Measurements from ENCODE around the gene SGCB. TPM values are rescaled to one million over a fixed set of nuclear protein-coding genes. Genes with fewer than 3 reads are reported as not detected.
"Not testable (repeated sequence)": the region's sequence is repeated elsewhere in the genome, so short reads cannot be mapped to it uniquely, and the experiment has no call there.

The SGCB gene, protein sequence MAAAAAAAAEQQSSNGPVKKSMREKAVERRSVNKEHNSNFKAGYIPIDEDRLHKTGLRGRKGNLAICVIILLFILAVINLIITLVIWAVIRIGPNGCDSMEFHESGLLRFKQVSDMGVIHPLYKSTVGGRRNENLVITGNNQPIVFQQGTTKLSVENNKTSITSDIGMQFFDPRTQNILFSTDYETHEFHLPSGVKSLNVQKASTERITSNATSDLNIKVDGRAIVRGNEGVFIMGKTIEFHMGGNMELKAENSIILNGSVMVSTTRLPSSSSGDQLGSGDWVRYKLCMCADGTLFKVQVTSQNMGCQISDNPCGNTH
- 2.5 TPM for total RNA-seq
- 8.8 TPM for polyA plus RNA-seq
- long read RNA-seq, donor 1, full-length matches to known transcripts, result 1 of 1 reads
- long read RNA-seq, donor 1, partial matches to known transcripts, result 0 of 1 reads
- long read RNA-seq, donor 1, other reads (novel, unspliced or antisense), result 0 of 1 reads
- long read RNA-seq, donor 2, result 0 reads
- long read RNA-seq, donor 3, full-length matches to known transcripts, result 3 of 3 reads
- long read RNA-seq, donor 3, partial matches to known transcripts, result 0 of 3 reads
- long read RNA-seq, donor 3, other reads (novel, unspliced or antisense), result 0 of 3 reads
- long read RNA-seq, donor 4, result 0 reads
- long read RNA-seq, donor 5, full-length matches to known transcripts, result 12 of 12 reads
- long read RNA-seq, donor 5, partial matches to known transcripts, result 0 of 12 reads
- long read RNA-seq, donor 5, other reads (novel, unspliced or antisense), result 0 of 12 reads
- long read RNA-seq, donor 6, full-length matches to known transcripts, result 9 of 9 reads
- long read RNA-seq, donor 6, partial matches to known transcripts, result 0 of 9 reads
- long read RNA-seq, donor 6, other reads (novel, unspliced or antisense), result 0 of 9 reads
- long read RNA-seq, donor 7, full-length matches to known transcripts, result 7 of 7 reads
- long read RNA-seq, donor 7, partial matches to known transcripts, result 0 of 7 reads
- long read RNA-seq, donor 7, other reads (novel, unspliced or antisense), result 0 of 7 reads
- long read RNA-seq, donor 8, full-length matches to known transcripts, result 4 of 4 reads
- long read RNA-seq, donor 8, partial matches to known transcripts, result 0 of 4 reads
- long read RNA-seq, donor 8, other reads (novel, unspliced or antisense), result 0 of 4 reads
- long read RNA-seq, donor 9, full-length matches to known transcripts, result 4 of 4 reads
- long read RNA-seq, donor 9, partial matches to known transcripts, result 0 of 4 reads
- long read RNA-seq, donor 9, other reads (novel, unspliced or antisense), result 0 of 4 reads
- long read RNA-seq, donor 10, full-length matches to known transcripts, result 3 of 3 reads
- long read RNA-seq, donor 10, partial matches to known transcripts, result 0 of 3 reads
- long read RNA-seq, donor 10, other reads (novel, unspliced or antisense), result 0 of 3 reads

- H3K36me3 ChIP-seq (ENCODE audit: control insufficient read depth in 2 of 2, insufficient read depth in 2 of 2, low read length in 1 of 2), result no peaks in the 10 kb centered on the region
- peaks cover 2 to 32% of the 10 kb centered on the region in 2 donors for H3K27me3 ChIP-seq (ENCODE audit: control insufficient read depth in 2 of 2, insufficient read depth in 1 of 2, low read length in 1 of 2)
- H3K4me1 ChIP-seq (ENCODE audit: control insufficient read depth in 2 of 2, insufficient read depth in 2 of 2, low read length in 2 of 2), result peaks cover 4% of the 10 kb centered on the region in 2 donors
- peak within 1 kb of the TSS; percentile 48 to 78 for H3K4me3 ChIP-seq (ENCODE audit: low read length in 2 of 2)
- no peaks in the 10 kb centered on the region for H3K9me3 ChIP-seq (ENCODE audit: control insufficient read depth in 2 of 2, insufficient read depth in 1 of 2, low read length in 1 of 2)
- WGBS, result 6% methylated on average over 70 of the region's 70 CpGs
- H3K27ac ChIP-seq (ENCODE audit: low read depth in 1 of 2, low read length in 1 of 2), result peak within 1 kb of the TSS in 1 of 2 donors; percentile 38
- DNase-seq (ENCODE audit: low read depth in 6 of 9, low spot score in 9 of 9), result peak in 5 of 9 donors; percentile 7 to 51 (median 13)
Measured at GRCh38 chr4:52038103-52038912, at the start of gene SGCB. TSS of gene SGCB (minus strand) at chr4:52038299. CDS start at chr4:52038259, 40 bp downstream.

DNA sequence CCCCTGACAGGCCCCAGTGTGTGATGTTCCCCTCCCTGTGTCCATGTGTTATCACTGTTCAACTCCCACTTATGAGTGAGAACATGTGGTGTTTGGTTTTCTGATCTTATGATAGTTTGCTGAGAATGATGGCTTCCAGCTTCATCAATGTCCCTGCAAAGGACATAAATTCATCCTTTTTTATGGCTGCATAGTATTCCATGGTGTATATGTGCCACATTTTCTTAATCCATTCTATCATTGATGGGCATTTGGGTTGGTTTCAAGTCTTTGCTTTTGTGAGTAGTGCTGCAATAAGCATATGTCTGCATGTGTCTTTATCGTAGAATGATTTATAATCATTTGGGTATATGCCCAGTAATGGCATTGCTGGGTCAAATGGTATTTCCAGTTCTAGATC, 48.3 kb upstream of the SGCB start:
- 97% methylated on average over 1 of the region's 1 CpG for WGBS
- not testable (repeated sequence) for H3K27ac ChIP-seq (ENCODE audit: low read depth in 1 of 2, low read length in 1 of 2); H3K9me3 ChIP-seq (ENCODE audit: control insufficient read depth in 2 of 2, insufficient read depth in 1 of 2, low read length in 1 of 2); DNase-seq (ENCODE audit: low read depth in 6 of 9, low spot score in 9 of 9); H3K36me3 ChIP-seq (ENCODE audit: control insufficient read depth in 2 of 2, insufficient read depth in 2 of 2, low read length in 1 of 2); H3K4me3 ChIP-seq (ENCODE audit: low read length in 2 of 2); H3K4me1 ChIP-seq (ENCODE audit: control insufficient read depth in 2 of 2, insufficient read depth in 2 of 2, low read length in 2 of 2); H3K27me3 ChIP-seq (ENCODE audit: control insufficient read depth in 2 of 2, insufficient read depth in 1 of 2, low read length in 1 of 2)

GRCh38 chr4:52081216-52081615, 43.1 kb upstream of the SGCB start:
- Histone ChIP-seq H3K27ac (ENCODE audit: low read depth in 1 of 2, low read length in 1 of 2) (no peak overlapping the region), H3K36me3 (ENCODE audit: control insufficient read depth in 2 of 2, insufficient read depth in 2 of 2, low read length in 1 of 2) (no peaks in the 10 kb centered on the region), H3K27me3 (ENCODE audit: control insufficient read depth in 2 of 2, insufficient read depth in 1 of 2, low read length in 1 of 2) (peaks cover 0 to 6% of the 10 kb centered on the region in 2 donors), H3K9me3 (ENCODE audit: control insufficient read depth in 2 of 2, insufficient read depth in 1 of 2, low read length in 1 of 2) (no peaks in the 10 kb centered on the region), H3K4me1 (ENCODE audit: control insufficient read depth in 2 of 2, insufficient read depth in 2 of 2, low read length in 2 of 2) (no peaks in the 10 kb centered on the region), H3K4me3 (ENCODE audit: low read length in 2 of 2) (no peak overlapping the region)
- no peak for DNase-seq (ENCODE audit: low read depth in 6 of 9, low spot score in 9 of 9)

DNA sequence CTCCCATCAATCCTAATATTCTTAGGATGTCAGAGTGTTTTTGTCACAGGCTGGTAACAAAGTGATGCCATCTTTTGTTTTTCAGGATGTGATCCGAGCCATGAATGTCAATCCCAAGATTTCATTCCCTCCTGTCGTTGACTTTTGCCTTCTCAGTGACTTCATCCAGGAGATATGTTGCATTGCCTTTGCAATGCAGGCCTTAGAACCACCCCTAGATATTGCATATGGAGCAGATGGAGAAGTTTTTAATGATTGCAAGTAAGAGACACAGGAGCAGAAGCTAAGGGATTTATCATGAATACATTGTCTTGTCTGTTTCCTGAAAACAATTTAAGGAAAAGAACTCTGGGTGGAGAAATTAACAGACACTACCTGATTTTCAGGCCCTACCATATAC, 41.6 kb upstream of the SGCB start:
- no peak overlapping the region for H3K4me3 ChIP-seq (ENCODE audit: low read length in 2 of 2)
- no peaks in the 10 kb centered on the region for H3K4me1 ChIP-seq (ENCODE audit: control insufficient read depth in 2 of 2, insufficient read depth in 2 of 2, low read length in 2 of 2)
- 72% methylated on average over 2 of the region's 2 CpGs for WGBS

GRCh38 chr4:52076731-52077130, 38.6 kb upstream of the SGCB start:
- DNase-seq (ENCODE audit: low read depth in 6 of 9, low spot score in 9 of 9), result no peak
- Histone ChIP-seq H3K27me3 (ENCODE audit: control insufficient read depth in 2 of 2, insufficient read depth in 1 of 2, low read length in 1 of 2) (peaks cover 0 to 6% of the 10 kb centered on the region in 2 donors), H3K4me1 (ENCODE audit: control insufficient read depth in 2 of 2, insufficient read depth in 2 of 2, low read length in 2 of 2) (no peaks in the 10 kb centered on the region), H3K9me3 (ENCODE audit: control insufficient read depth in 2 of 2, insufficient read depth in 1 of 2, low read length in 1 of 2) (no peaks in the 10 kb centered on the region), H3K27ac (ENCODE audit: low read depth in 1 of 2, low read length in 1 of 2) (no peak overlapping the region), H3K36me3 (ENCODE audit: control insufficient read depth in 2 of 2, insufficient read depth in 2 of 2, low read length in 1 of 2) (no peaks in the 10 kb centered on the region), H3K4me3 (ENCODE audit: low read length in 2 of 2) (no peak overlapping the region)
- 10% methylated on average over 26 of the region's 26 CpGs for WGBS

More for the DNA sequence above, 41.6 kb upstream of the SGCB start:
- DNase-seq (ENCODE audit: low read depth in 6 of 9, low spot score in 9 of 9), result no peak
- no peak overlapping the region for H3K27ac ChIP-seq (ENCODE audit: low read depth in 1 of 2, low read length in 1 of 2)
- H3K36me3 ChIP-seq (ENCODE audit: control insufficient read depth in 2 of 2, insufficient read depth in 2 of 2, low read length in 1 of 2), result no peaks in the 10 kb centered on the region
- H3K27me3 ChIP-seq (ENCODE audit: control insufficient read depth in 2 of 2, insufficient read depth in 1 of 2, low read length in 1 of 2), result peaks cover 0 to 6% of the 10 kb centered on the region in 2 donors
- H3K9me3 ChIP-seq (ENCODE audit: control insufficient read depth in 2 of 2, insufficient read depth in 1 of 2, low read length in 1 of 2), result no peaks in the 10 kb centered on the region

DNA sequence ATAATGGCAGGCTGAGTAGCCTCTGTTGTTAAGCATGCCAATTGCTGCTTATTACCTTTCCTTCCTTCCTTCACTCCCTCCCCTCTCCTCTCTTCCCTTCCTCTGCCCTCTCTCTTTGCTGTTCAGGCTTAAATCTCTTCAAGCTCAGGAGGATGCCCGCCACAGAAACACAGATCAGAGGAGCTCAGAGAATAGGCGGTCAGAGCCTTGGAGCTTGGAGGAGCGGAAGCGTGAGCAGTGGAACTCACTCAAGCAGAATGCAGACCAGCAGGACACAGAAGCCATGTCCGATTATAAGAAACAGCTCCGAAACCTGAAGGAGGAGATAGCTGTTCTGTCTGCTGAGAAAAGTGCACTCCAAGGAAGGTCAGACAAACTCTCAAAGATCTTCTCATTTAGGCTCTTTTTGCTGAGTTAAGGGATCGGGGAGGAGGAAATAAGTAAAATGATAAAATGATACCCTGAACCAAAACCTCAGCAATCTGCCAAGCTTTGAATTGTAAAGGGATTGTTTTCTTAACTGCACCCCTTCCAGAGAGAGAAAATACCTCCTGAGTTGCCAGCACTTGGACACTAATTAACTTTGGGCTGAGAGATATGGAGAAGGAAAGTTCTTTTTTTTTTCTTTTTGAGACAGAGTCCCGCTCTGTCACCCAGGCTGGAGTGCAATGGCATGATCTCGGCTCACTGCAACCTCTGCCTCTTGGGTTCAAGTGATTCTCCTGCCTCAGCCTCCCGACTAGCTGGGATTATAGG, 33.9 kb upstream of the SGCB start:
- no peaks in the 10 kb centered on the region for H3K4me1 ChIP-seq (ENCODE audit: control insufficient read depth in 2 of 2, insufficient read depth in 2 of 2, low read length in 2 of 2)
- no peak overlapping the region for H3K27ac ChIP-seq (ENCODE audit: low read depth in 1 of 2, low read length in 1 of 2)
- no peak for DNase-seq (ENCODE audit: low read depth in 6 of 9, low spot score in 9 of 9)
- H3K4me3 ChIP-seq (ENCODE audit: low read length in 2 of 2), result no peak overlapping the region
- H3K36me3 ChIP-seq (ENCODE audit: control insufficient read depth in 2 of 2, insufficient read depth in 2 of 2, low read length in 1 of 2), result no peaks in the 10 kb centered on the region
- WGBS, result 77% methylated on average over 10 of the region's 10 CpGs
- peaks cover 0 to 5% of the 10 kb centered on the region in 2 donors for H3K27me3 ChIP-seq (ENCODE audit: control insufficient read depth in 2 of 2, insufficient read depth in 1 of 2, low read length in 1 of 2)
- no peaks in the 10 kb centered on the region for H3K9me3 ChIP-seq (ENCODE audit: control insufficient read depth in 2 of 2, insufficient read depth in 1 of 2, low read length in 1 of 2)

DNA sequence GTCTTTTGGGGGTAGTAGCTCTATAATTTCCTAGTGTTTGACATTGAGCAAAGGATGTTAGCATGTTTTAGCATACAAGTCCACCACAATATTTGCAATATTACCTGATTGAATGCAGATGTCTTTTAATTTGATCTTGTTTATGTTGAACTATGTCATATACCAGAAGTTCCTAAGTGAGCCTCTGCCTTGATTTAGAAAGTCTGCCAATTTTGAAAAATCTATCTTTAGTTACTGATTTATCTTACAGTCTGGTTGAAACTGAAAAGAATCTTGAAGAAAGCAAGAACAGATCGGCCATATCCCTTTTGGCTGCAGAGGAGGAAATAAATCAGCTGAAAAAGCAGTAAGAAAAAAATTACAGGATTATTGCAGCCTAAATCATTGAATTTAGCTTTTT, 31.5 kb upstream of the SGCB start:
- no peaks in the 10 kb centered on the region for H3K4me1 ChIP-seq (ENCODE audit: control insufficient read depth in 2 of 2, insufficient read depth in 2 of 2, low read length in 2 of 2)
- WGBS, result 90% methylated on average over 1 of the region's 1 CpG
- no peak for DNase-seq (ENCODE audit: low read depth in 6 of 9, low spot score in 9 of 9)

More for the DNA sequence above, 31.5 kb upstream of the SGCB start:
- H3K27ac ChIP-seq (ENCODE audit: low read depth in 1 of 2, low read length in 1 of 2), result no peak overlapping the region
- no peaks in the 10 kb centered on the region for H3K36me3 ChIP-seq (ENCODE audit: control insufficient read depth in 2 of 2, insufficient read depth in 2 of 2, low read length in 1 of 2)
- H3K27me3 ChIP-seq (ENCODE audit: control insufficient read depth in 2 of 2, insufficient read depth in 1 of 2, low read length in 1 of 2), result no peaks in the 10 kb centered on the region
- H3K9me3 ChIP-seq (ENCODE audit: control insufficient read depth in 2 of 2, insufficient read depth in 1 of 2, low read length in 1 of 2), result no peaks in the 10 kb centered on the region
- H3K4me3 ChIP-seq (ENCODE audit: low read length in 2 of 2), result no peak overlapping the region

Data from thymus (tissue), 14 donors.